ENCODE data around the gene PLXNA1.
A peak's percentile ranks its signal among the peaks of the same experiment; 100 is the strongest.

PLXNA1 gene

DNA sequence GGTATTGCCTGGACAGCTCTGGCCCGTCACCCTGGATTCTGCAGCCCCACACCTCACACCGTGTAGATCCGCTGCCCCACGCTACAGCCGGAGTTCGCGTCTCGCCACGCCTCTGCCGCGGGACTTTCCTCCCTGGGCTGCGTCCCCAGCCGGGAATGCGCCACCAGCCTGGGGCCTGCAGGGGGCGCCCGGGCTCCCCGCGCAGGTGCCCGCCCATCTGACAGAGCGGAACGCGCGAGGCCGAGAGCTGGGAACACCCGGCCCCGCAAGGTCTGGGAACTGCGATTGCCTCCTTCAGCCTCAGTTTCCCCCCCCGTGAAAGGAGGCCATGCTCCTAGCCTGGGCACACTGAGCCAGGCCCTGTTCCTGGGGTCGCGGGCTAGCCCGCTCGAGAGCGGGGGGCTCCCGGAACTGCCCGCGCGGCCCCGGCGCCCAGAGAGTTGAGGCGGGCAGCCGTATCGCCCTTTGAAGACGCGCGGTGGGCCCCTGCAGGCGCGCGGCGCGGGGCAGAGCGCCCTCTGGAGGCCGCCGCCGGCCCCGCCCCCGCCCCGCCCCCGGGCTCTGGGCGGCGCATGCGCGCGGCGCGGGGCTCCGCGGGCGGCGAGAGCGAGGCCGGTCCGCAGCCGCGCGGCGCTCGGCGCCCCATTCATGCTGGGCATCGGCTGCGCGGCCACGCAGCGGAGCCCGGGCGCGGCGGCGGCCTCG is at the start of gene PLXNA1:
Gene PLXNA1, plus strand, starts transcription at position 645 of the 705 bp plus-strand sequence. CDS start 5,479 bp downstream, outside the sequence.
- DNase-seq: peak; percentile 77

DNA sequence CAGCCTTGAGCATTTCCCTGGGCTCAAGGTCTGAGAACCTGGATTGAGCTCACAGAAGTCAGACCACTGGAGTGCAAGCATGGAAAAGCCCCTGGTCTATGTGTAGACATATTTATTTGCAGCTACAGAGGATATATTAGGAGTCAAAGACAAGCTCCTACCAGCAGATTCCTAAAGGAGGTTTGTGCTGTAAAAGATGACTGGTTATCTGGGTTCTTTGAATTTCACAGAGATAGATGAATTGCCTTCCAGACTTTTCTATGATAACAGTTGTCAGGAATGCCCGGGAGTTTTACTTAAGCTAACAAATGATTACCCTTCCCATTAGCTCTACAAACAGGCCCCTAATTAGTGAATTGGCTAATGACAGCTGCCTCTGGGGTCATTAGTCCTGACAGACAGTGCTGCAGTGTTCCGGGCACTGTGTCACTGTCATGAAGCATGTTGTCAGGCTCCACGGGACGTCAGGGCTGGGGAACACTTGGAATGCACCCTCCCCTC is 48.8 kb upstream of the PLXNA1 start:
- no peak for DNase-seq

DNA sequence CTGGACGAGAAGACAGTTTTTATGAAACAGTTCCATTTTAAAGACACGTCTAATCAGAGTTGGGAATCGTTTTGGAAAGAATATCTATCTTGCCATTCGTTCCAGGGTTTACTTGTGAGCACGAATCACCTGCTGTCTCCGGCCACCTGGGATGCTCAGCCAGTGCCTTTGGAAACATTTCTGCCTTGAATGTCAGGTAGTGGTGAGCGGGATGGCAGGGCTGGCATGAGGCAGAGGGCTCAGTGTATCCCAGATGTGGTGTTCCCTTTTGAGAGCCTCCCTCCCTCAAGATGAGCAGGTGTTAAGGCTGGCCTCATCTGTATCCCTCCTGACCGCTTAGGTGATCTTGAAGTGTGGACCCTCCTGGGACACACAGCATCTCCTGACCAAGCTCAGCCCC is 47.9 kb upstream of the PLXNA1 start:
- no peak for DNase-seq

DNA sequence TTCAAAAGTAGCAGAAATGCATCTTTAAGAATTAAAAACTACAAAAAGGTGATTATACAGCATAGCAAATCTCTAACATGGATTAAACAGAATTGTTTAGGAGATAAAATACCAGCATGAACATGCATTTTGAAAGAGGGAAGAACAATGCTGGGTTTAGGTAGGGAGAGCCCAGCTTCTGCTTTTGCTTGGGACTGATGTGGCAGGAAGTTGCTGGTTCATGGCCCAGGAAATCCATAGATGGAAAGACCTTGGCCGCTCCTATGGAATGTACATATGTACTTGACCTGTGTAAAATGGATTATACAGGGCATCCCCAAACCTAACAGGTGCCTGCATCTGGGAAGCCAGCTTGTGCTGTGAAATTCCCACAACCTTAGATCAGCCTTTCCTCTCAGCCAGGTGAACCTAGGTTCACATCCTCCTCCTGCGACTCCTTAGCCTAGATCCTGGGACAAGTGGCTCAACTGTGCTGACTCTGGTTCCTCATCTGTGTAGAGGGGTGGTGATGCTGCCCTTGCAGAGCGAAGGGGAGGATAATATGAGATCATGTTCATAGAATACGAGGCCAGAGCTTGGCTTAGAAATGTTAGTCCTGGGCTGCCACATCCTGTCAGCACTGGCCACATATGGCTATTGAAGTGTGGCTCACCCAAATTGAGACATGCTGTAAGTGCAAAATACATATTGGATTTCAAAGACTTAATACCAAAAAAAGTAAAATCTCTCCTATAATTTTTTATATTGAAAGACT is 47.0 kb upstream of the PLXNA1 start:
- no peak for DNase-seq

DNA sequence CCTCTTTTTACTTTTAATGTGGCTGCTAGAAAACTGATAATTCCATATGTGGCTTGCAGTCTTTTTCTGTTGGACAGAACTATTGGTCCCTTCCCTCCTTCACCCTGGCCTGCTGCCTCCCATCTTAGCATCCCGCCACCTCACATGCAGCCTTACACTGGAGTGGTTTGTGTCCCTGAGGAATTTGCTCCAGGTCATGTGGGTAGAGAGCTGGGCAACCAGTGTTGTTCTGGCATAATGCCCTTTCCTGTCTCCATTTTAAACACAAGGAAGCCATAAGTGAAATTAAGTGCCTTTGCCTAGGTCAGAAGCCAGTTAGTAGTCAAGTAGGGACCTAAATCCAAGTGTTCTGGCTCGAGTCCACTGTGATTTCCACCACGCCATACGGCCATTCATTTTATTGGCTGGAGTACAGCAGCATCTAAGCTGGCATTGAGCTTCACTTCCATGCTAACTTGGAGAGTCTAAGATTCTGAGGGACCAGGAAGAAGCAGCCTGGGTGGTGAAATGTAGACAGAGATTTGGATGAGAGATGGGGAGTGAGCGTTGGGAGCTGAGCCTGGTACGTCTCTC is 46.0 kb upstream of the PLXNA1 start:
- no peak for DNase-seq

GRCh38 chr3:126937533-126937932 is 45.4 kb upstream of the PLXNA1 start:
- no peak for DNase-seq

DNA sequence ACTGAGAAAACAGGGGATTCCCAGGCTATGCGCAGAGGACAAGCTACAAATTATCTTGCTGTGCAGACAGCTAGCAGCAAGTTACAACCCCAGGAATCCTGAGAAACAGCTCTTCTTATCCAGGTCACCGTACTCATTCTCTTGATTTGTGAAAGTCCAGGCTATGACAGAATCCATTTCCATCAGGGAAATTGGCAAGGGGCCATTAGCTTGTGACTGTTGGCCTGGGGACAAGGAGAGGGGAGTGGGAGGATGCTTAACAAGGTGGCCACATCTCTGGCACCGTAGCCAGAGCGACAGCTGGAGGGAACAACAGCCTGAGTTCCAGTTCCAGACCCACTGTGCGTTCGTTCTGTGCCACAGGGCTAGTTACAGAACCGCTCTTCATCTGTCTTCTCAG is 44.9 kb upstream of the PLXNA1 start:
- DNase-seq: no peak

DNA sequence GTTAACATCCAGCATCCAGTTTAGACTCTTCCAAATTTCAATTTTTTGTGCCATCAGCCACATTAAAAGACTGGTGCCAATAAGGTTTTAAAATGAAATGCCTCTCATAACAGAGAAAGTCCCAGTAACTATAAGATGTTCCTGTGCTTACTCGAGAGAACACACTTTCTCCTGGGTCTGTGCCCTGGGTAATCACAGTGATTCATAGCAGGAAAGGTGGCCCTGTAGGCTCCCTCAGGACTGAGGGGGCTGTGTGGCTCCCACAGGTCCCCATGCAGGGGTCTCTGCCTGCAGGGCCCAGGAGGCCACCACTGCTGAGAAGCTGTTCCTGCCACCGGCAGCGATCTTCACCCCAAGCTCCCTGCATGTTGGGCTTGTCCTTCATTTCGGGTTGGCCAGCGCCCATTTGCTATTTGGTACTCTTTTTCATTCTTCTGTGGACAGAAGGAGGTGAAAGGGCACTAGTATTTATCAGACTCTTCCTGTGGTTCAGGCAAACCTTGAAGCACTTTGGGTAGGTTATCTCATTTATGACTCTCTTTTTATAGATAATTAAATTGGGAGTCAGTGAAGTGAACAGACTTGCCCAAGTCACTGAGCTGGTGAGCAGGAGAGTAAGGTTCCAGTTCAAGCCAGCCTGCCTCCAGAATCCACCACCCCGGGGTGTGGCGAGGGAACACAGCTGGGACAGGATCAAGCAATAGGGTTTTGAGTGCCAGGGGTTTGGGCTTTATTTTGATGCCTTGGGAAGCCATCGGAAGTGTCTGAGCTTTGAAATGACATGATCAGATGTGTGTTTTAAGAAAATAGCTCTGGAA is 44.2 kb upstream of the PLXNA1 start:
- DNase-seq: no peak

- no peak for DNase-seq
Observed at GRCh38 chr3:126939338-126939718, 43.6 kb upstream of the PLXNA1 start.

DNA sequence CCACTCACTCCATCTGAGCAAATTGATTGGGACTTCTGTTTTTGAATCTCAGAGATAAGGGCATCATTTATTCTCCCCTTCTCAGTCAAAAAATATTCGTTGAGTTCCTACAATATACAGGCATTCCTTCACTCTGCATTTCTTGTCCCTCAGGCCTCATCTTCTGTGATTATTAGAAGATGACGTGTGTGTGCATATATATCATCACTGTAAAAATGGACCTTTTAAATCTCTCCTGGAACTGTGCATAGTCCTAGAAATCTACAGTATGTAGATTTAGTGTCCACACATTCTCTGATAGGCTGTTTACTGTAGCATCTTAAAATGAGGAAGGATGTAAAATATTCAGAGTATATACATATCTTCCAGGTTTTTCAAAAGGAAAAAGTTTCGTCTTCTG is 43.2 kb upstream of the PLXNA1 start:
- no peak for DNase-seq

- DNase-seq: no peak
Observed at GRCh38 chr3:126941721-126942270, 41.1 kb upstream of the PLXNA1 start.

GRCh38 chr3:126944089-126944965 is 38.6 kb upstream of the PLXNA1 start:
- no peak for DNase-seq

DNA sequence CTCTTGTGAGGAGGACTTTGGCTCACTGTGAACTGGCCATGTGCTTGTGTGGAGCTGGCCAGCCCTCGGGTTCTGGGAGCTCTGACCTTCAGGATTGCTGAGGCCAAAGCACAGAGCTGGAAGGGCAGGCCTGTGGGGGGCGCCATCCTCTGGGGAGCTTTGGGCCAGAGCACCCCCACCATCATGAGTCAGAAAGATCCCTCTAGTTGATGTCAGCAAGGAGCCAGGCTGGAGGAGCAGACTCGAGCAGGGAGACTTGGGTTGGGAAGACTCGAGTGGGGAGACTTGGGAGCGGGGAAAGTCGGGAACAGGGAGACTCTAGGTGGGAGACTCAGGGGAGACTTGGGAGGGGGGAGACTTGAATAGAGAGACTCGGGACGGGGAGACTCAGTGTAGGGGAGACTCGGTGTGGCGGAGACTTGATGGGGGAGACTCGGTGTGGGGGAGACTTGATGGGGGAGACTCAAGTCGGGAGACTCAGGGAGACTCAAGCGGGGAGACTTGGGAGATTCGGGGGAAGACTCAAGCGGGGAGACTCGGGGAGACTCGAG is 37.7 kb upstream of the PLXNA1 start:
- DNase-seq: no peak

- no peak for DNase-seq
Observed at GRCh38 chr3:126945891-126946290, 37.0 kb upstream of the PLXNA1 start.

DNA sequence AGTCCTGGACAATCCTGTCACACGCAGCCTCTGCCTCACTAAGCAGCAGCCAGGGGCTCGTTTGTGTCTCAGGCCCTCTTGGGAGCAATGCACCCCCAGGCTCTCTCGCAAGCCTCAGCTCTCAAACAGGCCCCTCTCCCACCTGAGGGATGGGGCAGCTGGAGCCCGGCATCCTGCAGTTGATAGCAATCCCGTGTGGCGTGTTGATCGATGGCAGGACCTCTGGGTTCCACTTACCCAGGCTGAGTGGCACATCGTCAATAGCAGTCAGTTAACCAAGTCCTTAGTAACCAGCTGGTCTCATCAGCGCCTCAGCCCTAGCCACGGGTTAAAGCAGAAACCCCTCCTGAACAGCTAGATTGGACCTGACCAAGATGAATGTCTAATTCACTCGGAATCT is 36.5 kb upstream of the PLXNA1 start:
- DNase-seq: no peak

DNA sequence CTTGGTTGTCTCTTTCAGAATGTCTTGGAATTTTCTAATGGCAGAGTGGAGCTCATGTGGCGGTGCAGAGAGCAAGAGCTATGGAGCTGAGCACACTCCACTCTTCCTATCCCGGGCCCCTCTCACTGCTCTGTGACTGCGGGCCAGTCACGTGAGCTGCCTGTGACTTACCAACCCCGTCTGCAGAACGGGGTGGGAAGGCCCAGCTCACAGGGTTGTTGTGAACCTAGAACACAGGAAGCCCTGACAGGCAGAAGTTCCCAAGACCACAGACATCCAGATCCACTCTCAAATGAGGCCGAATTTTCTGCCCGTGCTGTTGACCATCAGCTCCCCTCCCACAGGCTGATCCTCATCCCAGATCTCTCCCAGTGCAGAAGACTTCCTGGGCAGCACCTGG is 35.5 kb upstream of the PLXNA1 start:
- DNase-seq: no peak

DNA sequence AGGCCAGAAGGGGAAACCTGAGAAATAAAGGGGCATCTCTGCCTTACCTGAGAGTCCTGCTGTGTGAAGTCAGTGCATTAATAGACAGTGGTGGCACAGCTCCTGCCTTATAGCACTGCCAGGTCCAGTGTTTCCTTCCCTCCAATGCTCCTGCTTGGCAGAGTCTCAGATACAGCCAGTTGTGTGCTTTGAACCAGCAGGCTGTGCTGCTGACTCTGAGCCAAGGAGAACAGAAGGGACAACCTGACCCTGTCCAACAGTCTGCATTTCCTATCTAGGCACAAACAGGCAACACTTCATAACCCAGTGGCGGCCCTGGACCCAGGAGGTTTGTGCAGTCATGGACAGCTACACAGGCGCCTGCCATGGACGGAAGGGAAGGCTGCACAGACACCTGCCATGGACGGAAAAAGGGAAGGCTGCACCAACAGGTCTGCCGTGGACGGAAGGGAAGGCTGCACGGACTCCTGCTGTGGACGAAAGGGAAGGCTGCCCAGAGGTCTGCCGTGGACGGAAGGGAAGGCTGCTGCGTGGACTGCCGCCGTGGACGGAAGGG is 33.9 kb upstream of the PLXNA1 start:
- DNase-seq: no peak

- no peak for DNase-seq
Observed at GRCh38 chr3:126951561-126951960, 31.4 kb upstream of the PLXNA1 start.

- no peak for DNase-seq
Observed at GRCh38 chr3:126952261-126952982, 30.5 kb upstream of the PLXNA1 start.

DNA sequence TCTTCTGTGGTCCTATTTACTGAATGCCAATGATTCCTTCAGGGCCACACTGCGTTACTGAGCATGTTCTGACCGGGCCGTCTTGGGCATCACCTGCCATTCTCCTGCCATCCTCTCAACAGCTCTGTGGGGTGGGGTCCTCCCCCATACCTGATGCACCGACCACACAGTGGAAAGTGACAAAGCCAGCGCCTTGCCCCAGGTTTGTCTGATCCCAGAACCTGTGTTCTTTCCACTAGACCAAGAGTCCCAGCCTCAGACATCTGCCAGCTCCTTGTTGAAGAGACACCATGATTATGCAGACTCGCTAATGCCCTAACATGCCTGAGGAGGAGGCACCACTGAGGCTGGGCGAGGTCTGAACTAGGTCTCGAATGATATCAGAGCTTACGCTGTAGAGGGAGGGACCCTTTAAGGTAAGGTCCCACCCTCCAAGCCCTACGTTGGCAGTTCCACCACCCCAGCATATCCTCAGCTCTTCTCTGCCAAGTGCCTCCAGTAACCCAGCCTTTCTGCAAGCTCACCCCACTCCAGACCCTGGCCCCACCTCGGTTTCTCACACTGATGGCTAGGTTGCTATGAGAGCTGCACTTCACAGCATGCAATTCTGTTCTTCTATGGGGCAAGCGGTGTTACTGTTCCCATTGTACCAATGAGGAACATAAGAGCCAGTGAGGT is 29.8 kb upstream of the PLXNA1 start:
- DNase-seq: no peak
